ENCODE data around the gene IRAK2.

GRCh38 chr3:10162185-10162584 is 2.5 kb upstream of the IRAK2 start:
- TF ChIP-seq POLR2A (IDR thresholded peaks at IDR 0.05): no peak
- TF ChIP-seq CTCF (IDR thresholded peaks at IDR 0.05): no peak

All from suprapubic skin (tissue), 3 donors.